ENCODE results near the gene TMEM59L. TPM values are rescaled to one million over a fixed set of nuclear protein-coding genes. Genes with fewer than 3 reads are reported as not detected.

The TMEM59L gene
- total and polyA plus RNA-seq, 2 of the 13 experiments (the other 11 are each of a cell fraction or from before 2014, with no cell fraction given): 0.97 to 5.5 TPM

DNA sequence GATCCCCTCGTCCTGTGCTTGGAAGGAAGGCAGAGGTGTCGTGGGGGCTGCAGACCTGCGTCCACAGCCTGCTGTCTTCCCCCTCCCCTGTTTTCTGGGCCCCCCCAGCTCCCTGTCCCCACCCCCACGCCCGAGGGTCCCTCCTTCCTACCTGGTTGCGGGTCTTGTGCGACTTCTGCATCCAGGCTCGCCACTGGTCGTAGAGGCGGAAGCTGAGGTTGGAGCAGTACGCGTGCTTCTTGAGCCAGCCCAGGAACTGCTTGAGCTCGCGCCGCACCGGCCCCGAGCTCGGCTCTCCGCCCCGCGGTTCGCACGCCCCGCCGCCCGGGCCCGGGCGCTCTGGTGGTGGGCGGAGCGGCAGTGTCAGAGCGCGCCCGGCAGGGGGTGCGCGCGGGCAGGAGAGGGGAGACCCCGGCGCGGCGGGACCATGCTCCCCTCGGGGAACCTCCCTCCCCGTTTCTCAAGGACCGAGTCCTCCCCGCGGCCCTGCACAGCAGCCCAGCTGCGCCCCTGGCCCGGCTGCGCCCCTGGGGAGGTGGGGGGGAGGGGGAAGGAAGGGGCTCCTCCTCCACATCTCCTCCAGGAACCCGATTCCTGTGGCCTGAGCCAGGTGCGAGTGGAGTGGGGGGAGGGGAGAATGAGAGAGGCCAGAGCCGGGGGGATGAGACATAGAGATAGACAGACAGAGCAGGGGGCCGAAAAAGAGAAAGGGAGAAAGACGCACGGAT is 18.4 kb upstream of the TMEM59L start:
- intact Hi-C loops (cut with micrococcal nuclease; ENCODE audit: unreplicated experiment) (no loop called here), in situ Hi-C loops (cut with HindIII; ENCODE audit: extremely low pct_ligation_motif_present, low pct_unique_long_range_greater_than_20kb) (loop anchor here (5.0 kb wide), 1 partner anchor 83 kb away; no protein-coding TSS in a partner anchor)
- Histone ChIP-seq H2AFZ (ENCODE audit: low read length) (no peak overlapping the region), H3K9me3 (ENCODE audit: low read length) (no peaks in the 10 kb centered on the region), H3K4me2 (ENCODE audit: low read depth, low read length) (no peak overlapping the region), H3K27ac (ENCODE audit: extremely low read length, insufficient read depth, low read length) (no peak overlapping the region), H3K36me3 (replicated peaks in 1 of 2; ENCODE audit: control insufficient read depth in 1 of 2, insufficient read depth in 2 of 2, low read length in 2 of 2) (peaks cover 12 to 37% of the 10 kb centered on the region in 2 experiments; a peak in 4 of 5 replicates), H3K27me3 (ENCODE audit: control insufficient read depth in 1 of 2, insufficient read depth in 2 of 2, low read length in 2 of 2) (no peaks in the 10 kb centered on the region), H3K9ac (ENCODE audit: insufficient read depth, low read depth, low read length) (no peak overlapping the region), H3K4me1 (ENCODE audit: insufficient read depth, low read length) (peaks cover 13% of the 10 kb centered on the region), H3K4me3 (replicated peaks in 1 of 3; ENCODE audit: insufficient read depth in 1 of 3, low read depth in 2 of 3, low read length in 3 of 3) (no peak overlapping the region), H4K20me1 (ENCODE audit: insufficient read depth, low read length) (0 out of 2 replicates have a peak, but pooled peaks cover 2% of the 10 kb centered on the region), H3K79me2 (ENCODE audit: insufficient read depth, low read length) (no peaks in the 10 kb centered on the region)
- no TSS peak for BruUV-seq (replicated peaks)
- CTCF ChIA-PET (ENCODE audit: low intra/inter-chr PET ratio, low total read pairs): no interaction called here
- DNase-seq (ENCODE audit: low spot score) (no peak), FAIRE-seq (no peak), ATAC-seq (no peak)
- TF ChIP-seq ZNF646 (CRISPR knock-in tag; IDR thresholded peaks at IDR 0.05): no peak
- TF ChIP-seq ZNF275 (CRISPR knock-in tag; IDR thresholded peaks at IDR 0.05; ENCODE audit: borderline replicate concordance): no peak
- no peak for TF ChIP-seq ZNF234 (CRISPR knock-in tag; conservative IDR thresholded peaks at IDR 0.05)
- peak; percentile 36 for TF ChIP-seq AGO2 (optimal IDR thresholded peaks at IDR 0.05; ENCODE audit: low read depth, low read length)
- TF ChIP-seq ZNF784 (CRISPR knock-in tag; IDR thresholded peaks at IDR 0.05; ENCODE audit: borderline replicate concordance): no peak
- TF ChIP-seq ZSCAN31 (CRISPR knock-in tag; IDR thresholded peaks at IDR 0.05; ENCODE audit: low read depth): no peak
- POLR2A ChIA-PET: interaction anchor here (0.6 to 0.8 kb wide), 2 partner anchors 231 to 303 kb away, joined by 3 read pairs; no protein-coding TSS in a partner anchor
- 97% methylated on average over 41 of the region's 54 CpGs for WGBS (ENCODE audit: low lambda C conversion rate)
